Measurements from ENCODE around the gene RNF40. TPM values are rescaled to one million over a fixed set of nuclear protein-coding genes. Genes with fewer than 3 reads are reported as not detected.

The RNF40 gene
- total RNA-seq, 1 donor from 2014 or later: 94.6 TPM

GRCh38 chr16:30731411-30731810, 30.7 kb upstream of the RNF40 start:
- no peaks in the 10 kb centered on the region for H3K9me3 ChIP-seq (ENCODE audit: insufficient read depth, low read depth, low read length)
- H2AFZ ChIP-seq (ENCODE audit: low read depth, low read length): no peak overlapping the region
- H3K27me3 Mint-ChIP-seq (ENCODE audit: low read depth, unreplicated experiment): no peaks in the 10 kb centered on the region
- FAIRE-seq: no peak
- H3K36me3 Mint-ChIP-seq (ENCODE audit: low read depth, unreplicated experiment): peaks cover 14% of the 10 kb centered on the region
- no peak overlapping the region for H3K9ac ChIP-seq (ENCODE audit: low read length)
- H3K4me2 ChIP-seq (ENCODE audit: low read length): no peak overlapping the region
- H3K27me3 ChIP-seq (ENCODE audit: insufficient read depth, low read length): no peaks in the 10 kb centered on the region
- H3K4me1 Mint-ChIP-seq (ENCODE audit: low read depth, unreplicated experiment): no peaks in the 10 kb centered on the region
- no peak for DNase-seq (ENCODE audit: low read depth)
- H3K36me3 ChIP-seq (ENCODE audit: insufficient read depth, low read length): peaks cover 49% of the 10 kb centered on the region
- no peak overlapping the region for H3K27ac Mint-ChIP-seq (ENCODE audit: unreplicated experiment)
- no peaks in the 10 kb centered on the region for H3K4me1 ChIP-seq (ENCODE audit: insufficient read depth, low read length)
- no peak overlapping the region for H3K27ac ChIP-seq (ENCODE audit: low read depth, low read length)
- H3K4me3 Mint-ChIP-seq (ENCODE audit: unreplicated experiment): no peak overlapping the region
- H3K79me2 ChIP-seq (ENCODE audit: insufficient read depth, low read length): peaks cover 28% of the 10 kb centered on the region
- H3K4me3 ChIP-seq (ENCODE audit: insufficient read depth, low read depth, low read length): no peak overlapping the region
- peaks cover 48% of the 10 kb centered on the region for H4K20me1 ChIP-seq (ENCODE audit: insufficient read depth, low read length)
- no peaks in the 10 kb centered on the region for H3K9me3 Mint-ChIP-seq (ENCODE audit: unreplicated experiment)
- TF ChIP-seq EZH2 (IDR thresholded peaks at IDR 0.05; ENCODE audit: insufficient read depth, low read length) (no peak), CTCF (IDR thresholded peaks at IDR 0.05; ENCODE audit: insufficient read depth, low read depth, low read length) (no peak)

GRCh38 chr16:30736995-30737793, 24.9 kb upstream of the RNF40 start:
- no peak overlapping the region for H3K27ac Mint-ChIP-seq (ENCODE audit: unreplicated experiment)
- Histone ChIP-seq H4K20me1 (ENCODE audit: insufficient read depth, low read length) (peaks cover 56% of the 10 kb centered on the region), H3K4me1 (ENCODE audit: insufficient read depth, low read length) (peaks cover 21% of the 10 kb centered on the region), H3K4me3 (ENCODE audit: insufficient read depth, low read depth, low read length) (no peak overlapping the region), H3K27me3 (ENCODE audit: insufficient read depth, low read length) (no peaks in the 10 kb centered on the region), H3K9ac (ENCODE audit: low read length) (no peak overlapping the region), H3K27ac (ENCODE audit: low read depth, low read length) (no peak overlapping the region), H3K4me2 (ENCODE audit: low read length) (no peak overlapping the region), H3K36me3 (ENCODE audit: insufficient read depth, low read length) (peaks cover 58% of the 10 kb centered on the region), H3K9me3 (ENCODE audit: insufficient read depth, low read depth, low read length) (no peaks in the 10 kb centered on the region), H2AFZ (ENCODE audit: low read depth, low read length) (no peak overlapping the region), H3K79me2 (ENCODE audit: insufficient read depth, low read length) (peaks cover 15% of the 10 kb centered on the region)
- TF ChIP-seq CTCF (IDR thresholded peaks at IDR 0.05; ENCODE audit: insufficient read depth, low read depth, low read length) (no peak), EZH2 (IDR thresholded peaks at IDR 0.05; ENCODE audit: insufficient read depth, low read length) (no peak)
- peaks cover 19% of the 10 kb centered on the region for H3K36me3 Mint-ChIP-seq (ENCODE audit: low read depth, unreplicated experiment)
- no peak for DNase-seq (ENCODE audit: low read depth)
- no peak overlapping the region for H3K4me3 Mint-ChIP-seq (ENCODE audit: unreplicated experiment)
- peaks cover 22% of the 10 kb centered on the region for H3K4me1 Mint-ChIP-seq (ENCODE audit: low read depth, unreplicated experiment)
- H3K9me3 Mint-ChIP-seq (ENCODE audit: unreplicated experiment): no peaks in the 10 kb centered on the region
- FAIRE-seq: no peak
- H3K27me3 Mint-ChIP-seq (ENCODE audit: low read depth, unreplicated experiment): no peaks in the 10 kb centered on the region
